Thymus (tissue), 11 donors: ENCODE results near the gene CLEC6A. TPM values are rescaled to one million over a fixed set of nuclear protein-coding genes. Genes with fewer than 3 reads are reported as not detected.

Experiments
- DNase-seq, 9 donors: peaks; one replicate each; pipeline ENCODE4 v3.0.0-alpha.2; 2013; ENCODE audit warnings: low spot score in 9 of 9, low read depth in 6 of 9, missing footprints in 1 of 9
- H3K27ac ChIP-seq, 2 donors: one replicate each; pipeline ENCODE4 v1.5.1; 2013; ENCODE audit warnings: control low read depth in 1 of 2, low read depth in 1 of 2, low read length in 1 of 2, mild to moderate bottlenecking in 1 of 2, moderate library complexity in 1 of 2
- H3K27me3 ChIP-seq, 2 donors: one replicate each; pipeline ENCODE4 v1.5.1; 2013; ENCODE audit warnings: low read length in 1 of 2; ENCODE audit not compliant: control insufficient read depth in 2 of 2, insufficient read depth in 1 of 2
- H3K36me3 ChIP-seq, 2 donors: one replicate each; pipeline ENCODE4 v1.5.1; 2013; ENCODE audit warnings: low read length in 1 of 2, mild to moderate bottlenecking in 1 of 2, moderate library complexity in 1 of 2; ENCODE audit not compliant: control insufficient read depth in 2 of 2, insufficient read depth in 2 of 2
- H3K4me1 ChIP-seq, 2 donors: one replicate each; pipeline ENCODE4 v1.5.1; 2013; ENCODE audit warnings: low read length in 2 of 2; ENCODE audit not compliant: control insufficient read depth in 2 of 2, insufficient read depth in 2 of 2
- H3K4me3 ChIP-seq, 2 donors: one replicate each; pipeline ENCODE4 v1.5.1; 2013; ENCODE audit warnings: low read length in 2 of 2, control low read depth in 1 of 2, mild to moderate bottlenecking in 1 of 2
- H3K9me3 ChIP-seq, 2 donors: one replicate each; pipeline ENCODE4 v1.5.1; 2013; ENCODE audit warnings: low read length in 1 of 2, mild to moderate bottlenecking in 1 of 2; ENCODE audit not compliant: control insufficient read depth in 2 of 2, insufficient read depth in 1 of 2
- WGBS: extraction: QIAGEN DNeasy Blood & Tissue Kit; methylation state at CpG from one replicate; pipeline ENCODE4 v1.1.7; 2013; 5-methylcytosine and 5-hydroxymethylcytosine counted together
- polyA plus RNA-seq: library from polyadenylated mRNA; stranded (reverse); fragments of 200-250 nt; gene quantifications from one replicate; pipeline ENCODE4 v1.2.3, GENCODE V29; 2013
- total RNA-seq: library from RNA; stranded (reverse); fragments of 120-200 nt; gene quantifications from one replicate; pipeline ENCODE4 v1.2.4, GENCODE V29; 2013
- donor health status: healthy.

Gene CLEC6A
- total and polyA plus RNA-seq, 2 donors: 0.02 to 0.09 TPM

DNA sequence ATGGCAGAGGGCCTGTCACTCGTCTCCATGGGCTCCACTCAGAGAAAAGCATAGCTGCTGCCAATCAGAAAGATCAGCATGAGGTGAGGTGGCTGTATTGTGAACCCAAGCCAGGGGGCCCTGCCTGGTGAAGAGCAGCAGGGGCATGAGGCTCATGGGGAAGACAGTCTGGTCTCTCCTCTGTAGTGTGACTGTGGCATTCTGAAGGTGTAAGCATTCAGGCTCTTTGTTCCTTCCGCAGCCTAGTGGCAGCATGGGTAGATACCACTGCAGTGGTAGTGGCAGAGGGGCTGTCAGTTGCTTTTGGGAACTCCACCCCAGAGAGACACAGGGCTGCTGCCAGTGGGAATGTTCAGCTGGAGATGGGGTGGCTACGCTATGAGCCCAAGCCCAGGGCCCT lies 52.5 kb downstream of the CLEC6A start:
- Histone ChIP-seq H3K27ac (no peak overlapping the region), H3K9me3 (no peaks in the 10 kb centered on the region), H3K36me3 (no peaks in the 10 kb centered on the region), H3K4me1 (peaks cover 0 to 17% of the 10 kb centered on the region in 2 donors), H3K27me3 (no peaks in the 10 kb centered on the region), H3K4me3 (no peak overlapping the region)
- DNase-seq: peak in 2 of 9 donors; percentile 8 to 42
- WGBS: 97% methylated on average over 3 of the region's 3 CpGs

DNA sequence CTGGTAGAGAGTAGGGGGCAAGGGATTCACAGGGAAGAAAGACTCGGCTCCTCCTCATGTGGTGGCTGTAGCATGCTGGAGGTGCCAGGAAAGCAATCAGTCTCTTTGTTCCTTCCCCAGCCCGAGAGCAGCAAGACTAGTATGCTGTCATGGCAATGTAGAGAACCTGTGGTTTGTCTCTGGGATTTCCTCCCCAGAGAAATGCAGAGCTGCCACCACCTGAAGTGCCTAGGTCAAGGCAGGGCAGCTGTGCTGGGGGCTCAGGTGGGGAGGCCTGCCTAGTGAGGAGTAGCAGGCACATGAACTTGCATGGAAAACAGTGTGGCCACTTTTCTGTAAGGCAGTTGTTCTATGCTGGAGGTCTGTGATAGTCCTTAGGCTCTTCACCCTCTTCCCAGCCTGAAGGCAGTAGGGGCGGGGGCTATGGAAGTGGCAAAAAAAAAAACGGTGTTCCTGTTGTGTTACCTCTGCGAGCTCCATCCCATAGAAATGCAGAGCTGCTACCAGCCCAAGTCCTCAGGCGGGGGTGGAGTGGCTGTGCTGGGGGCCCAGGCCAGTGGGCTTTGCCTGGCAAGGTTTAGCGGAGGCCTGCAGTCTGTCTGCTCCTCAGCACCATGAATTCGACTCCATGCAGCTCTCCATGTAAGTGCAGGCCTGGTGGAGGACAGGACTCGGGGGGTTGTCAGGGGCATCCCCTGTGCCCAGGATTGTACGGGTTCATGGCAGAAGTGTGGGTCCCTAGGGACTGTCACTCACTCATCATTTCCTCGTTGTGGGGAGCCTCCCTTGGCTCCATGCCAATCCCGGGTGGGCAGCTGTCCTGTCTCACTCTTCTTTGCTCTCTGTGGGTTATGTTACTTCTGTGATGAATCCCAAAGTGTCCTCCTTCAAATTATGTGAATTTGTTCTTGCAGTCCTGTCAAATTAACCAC lies 53.4 kb downstream of the CLEC6A start:
- Histone ChIP-seq H3K9me3 (no peaks in the 10 kb centered on the region), H3K27ac (no peak overlapping the region), H3K36me3 (no peaks in the 10 kb centered on the region), H3K27me3 (no peaks in the 10 kb centered on the region), H3K4me3 (no peak overlapping the region), H3K4me1 (peaks cover 0 to 17% of the 10 kb centered on the region in 2 donors)
- DNase-seq: peak in 2 of 9 donors; percentile 23 to 64
- WGBS: 72% methylated on average over 12 of the region's 12 CpGs

DNA sequence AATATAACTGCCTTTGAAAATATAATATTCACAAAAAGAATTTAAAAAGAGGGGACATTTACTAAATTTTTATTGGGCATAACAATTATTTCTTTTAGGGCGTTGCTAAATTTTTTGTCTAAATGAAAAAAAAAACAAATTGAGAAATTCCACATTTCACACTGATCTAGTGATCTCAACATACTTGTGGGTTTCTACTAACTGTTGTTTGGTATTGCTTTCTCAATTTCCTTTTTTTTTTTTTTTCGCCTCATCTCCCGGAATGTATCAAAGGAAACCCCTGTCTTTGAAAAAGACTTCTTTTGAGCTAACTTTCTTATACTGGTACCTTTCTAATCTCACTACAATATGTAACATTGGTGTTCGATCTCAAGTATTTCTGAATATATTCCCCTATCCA lies 57.5 kb downstream of the CLEC6A start, which contains the start of gene CLEC4D:
Gene CLEC4D (plus strand): TSS at position 248 of the 400 bp plus-strand sequence. CDS start 230 bp downstream, outside the sequence.
- peak in 1 of 9 donors; percentile 35 for DNase-seq
- H3K9me3 ChIP-seq: no peaks in the 10 kb centered on the region
- peaks cover 0 to 11% of the 10 kb centered on the region in 2 donors for H3K4me1 ChIP-seq
- no peaks in the 10 kb centered on the region for H3K36me3 ChIP-seq
- no peak within 1 kb of the TSS for H3K4me3 ChIP-seq
- 92% methylated on average over 4 of the region's 4 CpGs for WGBS
- no peaks in the 10 kb centered on the region for H3K27me3 ChIP-seq
- no peak within 1 kb of the TSS for H3K27ac ChIP-seq

DNA sequence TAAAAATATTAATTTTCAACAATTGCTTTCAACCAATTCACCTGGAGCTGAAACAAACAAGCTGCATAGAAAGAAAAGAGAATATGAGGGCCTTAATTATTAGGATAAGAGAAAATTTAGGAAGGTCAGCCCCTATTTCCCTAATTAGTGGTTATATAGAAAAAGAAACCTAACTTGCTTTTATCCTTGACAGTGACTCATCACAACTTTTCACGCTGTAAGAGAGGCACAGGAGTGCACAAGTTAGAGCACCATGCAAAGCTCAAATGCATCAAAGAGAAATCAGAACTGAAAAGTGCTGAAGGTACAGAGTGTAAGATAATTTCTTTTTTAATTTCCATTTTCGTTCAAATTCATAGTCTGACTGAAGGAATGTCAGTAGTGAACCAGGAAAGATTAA lies 62.2 kb downstream of the CLEC6A start:
- Histone ChIP-seq H3K4me3 (no peak overlapping the region), H3K27me3 (no peaks in the 10 kb centered on the region), H3K27ac (no peak overlapping the region), H3K4me1 (no peaks in the 10 kb centered on the region), H3K9me3 (no peaks in the 10 kb centered on the region), H3K36me3 (no peaks in the 10 kb centered on the region)
- 77% methylated on average over 2 of the region's 2 CpGs for WGBS
- DNase-seq: no peak

DNA sequence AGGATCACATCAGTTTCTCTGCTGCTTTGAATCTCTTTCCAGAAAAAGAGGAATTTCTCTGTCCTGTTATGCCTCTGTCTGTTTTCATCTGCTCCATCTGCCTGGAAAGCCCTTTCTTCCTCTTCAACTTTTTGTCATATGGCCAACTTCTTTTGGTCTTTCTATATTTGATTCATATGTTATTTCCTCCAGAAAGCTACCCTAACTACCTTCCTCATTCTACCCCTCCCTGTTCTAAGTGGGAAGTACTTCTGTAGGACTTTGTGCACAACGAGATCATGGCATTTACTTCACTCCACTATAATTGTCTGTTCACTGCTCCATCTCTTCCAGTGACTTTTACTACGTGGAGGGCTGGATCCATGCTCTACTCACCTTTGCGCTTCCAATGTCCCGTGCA lies 63.4 kb downstream of the CLEC6A start:
- H3K4me3 ChIP-seq: no peak overlapping the region
- no peaks in the 10 kb centered on the region for H3K4me1 ChIP-seq
- no peaks in the 10 kb centered on the region for H3K36me3 ChIP-seq
- H3K27ac ChIP-seq: no peak overlapping the region
- DNase-seq: no peak
- no peaks in the 10 kb centered on the region for H3K27me3 ChIP-seq
- no peaks in the 10 kb centered on the region for H3K9me3 ChIP-seq
- 65% methylated on average over 4 of the region's 4 CpGs for WGBS

DNA sequence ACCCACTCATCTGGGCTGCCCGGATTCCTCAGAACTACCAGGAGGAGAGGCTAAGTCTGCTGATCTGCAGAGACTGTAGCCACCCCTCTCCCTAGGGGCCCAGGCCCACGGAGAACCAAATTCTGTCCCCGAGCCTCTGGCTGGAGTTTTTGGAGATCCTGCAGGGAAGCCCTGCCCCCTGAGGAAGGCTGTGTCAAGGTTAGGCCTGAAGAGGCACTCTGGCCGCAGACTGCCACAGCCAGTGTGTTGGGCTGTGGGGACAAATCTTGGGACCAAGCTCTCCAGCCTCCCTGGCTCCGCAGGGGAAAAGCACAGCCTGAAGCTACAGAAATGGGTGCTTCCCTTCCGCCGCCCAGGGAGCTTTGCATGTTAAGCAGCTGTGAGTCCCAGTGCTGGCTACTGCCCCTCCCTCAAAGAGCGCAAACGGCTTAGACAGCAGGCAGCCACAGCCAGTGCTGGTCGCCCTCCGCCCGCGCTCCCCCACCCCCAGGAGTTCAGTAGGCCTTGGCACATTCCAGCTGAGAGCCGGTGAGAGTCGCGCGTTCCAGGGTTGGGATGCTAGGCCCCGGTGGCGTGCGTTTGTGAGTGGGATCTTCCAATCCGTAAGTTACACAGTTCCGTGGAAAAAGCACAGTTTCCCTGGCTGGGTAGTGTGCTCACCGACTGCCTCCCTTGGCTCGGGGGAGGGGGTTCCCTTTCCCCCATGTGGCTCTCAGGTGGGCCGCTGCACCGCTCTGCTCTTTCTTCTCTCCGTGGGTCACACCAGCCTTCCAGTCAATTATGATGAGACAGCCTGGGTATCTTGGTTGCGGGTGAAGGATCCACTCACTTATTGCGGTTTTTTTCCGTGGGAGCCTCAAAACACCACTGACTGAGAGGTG lies 71.7 kb downstream of the CLEC6A start:
- no peaks in the 10 kb centered on the region for H3K36me3 ChIP-seq
- no peak overlapping the region for H3K4me3 ChIP-seq
- DNase-seq: no peak
- H3K27ac ChIP-seq: no peak overlapping the region
- 95% methylated on average over 30 of the region's 30 CpGs for WGBS
- H3K4me1 ChIP-seq: no peaks in the 10 kb centered on the region
- H3K9me3 ChIP-seq: no peaks in the 10 kb centered on the region
- no peaks in the 10 kb centered on the region for H3K27me3 ChIP-seq

Other genes with a start within 250 kb of the CLEC6A start
- 0.24 TPM for gene FAM90A1, start 228.3 kb upstream of the CLEC6A start, total RNA-seq
- 0.37 TPM for gene FAM90A1, start 228.3 kb upstream of the CLEC6A start, polyA plus RNA-seq
- gene CLEC4D, start 57.5 kb downstream of the CLEC6A start, total RNA-seq: 0.33 TPM
- 0.41 TPM for gene CLEC4D, start 57.5 kb downstream of the CLEC6A start, polyA plus RNA-seq
- 0.19 TPM for gene CLEC4E, start 84.9 kb downstream of the CLEC6A start, total RNA-seq
- gene CLEC4E, start 84.9 kb downstream of the CLEC6A start, polyA plus RNA-seq: 4.1 TPM
- gene AICDA, start 156.9 kb downstream of the CLEC6A start, total RNA-seq: 0.42 TPM
- gene AICDA, start 156.9 kb downstream of the CLEC6A start, polyA plus RNA-seq: 0.39 TPM
- 7.5 TPM for gene MFAP5, start 206.9 kb downstream of the CLEC6A start, total RNA-seq
- 6.7 TPM for gene MFAP5, start 206.9 kb downstream of the CLEC6A start, polyA plus RNA-seq
- gene RIMKLB, start 242.0 kb downstream of the CLEC6A start, total RNA-seq: 44.1 TPM
- 95.5 TPM for gene RIMKLB, start 242.0 kb downstream of the CLEC6A start, polyA plus RNA-seq